GM23248 (cell line): ENCODE data around the gene P3H1. TPM values are rescaled to one million over a fixed set of nuclear protein-coding genes. Genes with fewer than 3 reads are reported as not detected.

Experiments
- DNase-seq: peaks from one replicate; pipeline ENCODE4 v3.0.0-alpha.2; 2015
- H2AFZ ChIP-seq: fragments of 200-600 bp; sonication (generic); 2 replicates; pipeline ENCODE4 v1.6.1; 2016; ENCODE audit warnings: antibody characterized with exemption
- H3F3A ChIP-seq: fragments of 200-600 bp; sonication (generic); 2 replicates; pipeline ENCODE4 v1.6.1; 2016; ENCODE audit warnings: mild to moderate bottlenecking, antibody characterized with exemption, mixed run types; ENCODE audit not compliant: insufficient read depth
- H3K27ac ChIP-seq: fragments of 200-600 bp; sonication (generic); 2 replicates; pipeline ENCODE4 v1.5.1; 2016; ENCODE audit warnings: mild to moderate bottlenecking
- H3K27me3 ChIP-seq: fragments of 200-600 bp; sonication (generic); replicated peaks from 2 replicates; pipeline ENCODE4 v1.6.1; 2016; ENCODE audit warnings: mild to moderate bottlenecking; ENCODE audit not compliant: insufficient read depth
- H3K36me3 ChIP-seq: fragments of 200-600 bp; sonication (generic); 2 replicates; pipeline ENCODE4 v1.6.1; 2016; ENCODE audit warnings: low read depth, mild to moderate bottlenecking
- H3K4me1 ChIP-seq: fragments of 200-600 bp; sonication (generic); 2 replicates; pipeline ENCODE4 v1.6.1; 2016; ENCODE audit warnings: mild to moderate bottlenecking; ENCODE audit not compliant: insufficient read depth
- H3K4me2 ChIP-seq: fragments of 200-600 bp; sonication (generic); one replicate; pipeline ENCODE4 v1.6.1; 2016; ENCODE audit warnings: mild to moderate bottlenecking; ENCODE audit not compliant: unreplicated experiment
- H3K4me3 ChIP-seq: fragments of 200-600 bp; sonication (generic); 2 replicates; pipeline ENCODE4 v1.5.1; 2016; ENCODE audit warnings: mild to moderate bottlenecking
- H3K79me2 ChIP-seq: fragments of 200-600 bp; sonication (generic); 2 replicates; pipeline ENCODE4 v1.6.1; 2016; ENCODE audit warnings: mild to moderate bottlenecking; ENCODE audit not compliant: insufficient read depth
- H3K9ac ChIP-seq: fragments of 200-600 bp; sonication (generic); 2 replicates; pipeline ENCODE4 v1.6.1; 2016; ENCODE audit warnings: mild to moderate bottlenecking
- H3K9me2 ChIP-seq: fragments of 200-600 bp; sonication (generic); 2 replicates; pipeline ENCODE4 v1.6.1; 2016; ENCODE audit warnings: mixed run types, mild to moderate bottlenecking, moderate library complexity; ENCODE audit not compliant: insufficient read depth
- H3K9me3 ChIP-seq: fragments of 200-600 bp; sonication (generic); one replicate; pipeline ENCODE4 v1.6.1; 2017; ENCODE audit warnings: low read depth
- H4K20me1 ChIP-seq: fragments of 200-600 bp; sonication (generic); 2 replicates; pipeline ENCODE4 v1.6.0; 2016; ENCODE audit not compliant: insufficient read depth
- EZH2 ChIP-seq: fragments of 200-600 bp; sonication (generic); IDR thresholded peaks from 2 replicates; pipeline ENCODE4 v1.6.1; 2018; ENCODE audit warnings: antibody characterized with exemption, mild to moderate bottlenecking; ENCODE audit not compliant: insufficient read depth, poor library complexity, severe bottlenecking
- EZH2phosphoT487 ChIP-seq: fragments of 200-600 bp; sonication (generic); IDR thresholded peaks from 2 replicates; pipeline ENCODE4 v1.6.1; 2018; ENCODE audit warnings: antibody characterized with exemption, moderate library complexity, mild to moderate bottlenecking, low read depth; ENCODE audit not compliant: insufficient read depth
- WGBS, 2 experiments: methylation state at CpG; one replicate each; pipeline ENCODE4 v1.1.6; 2015 to 2017; ENCODE audit warnings: low lambda C conversion rate in 2 of 2, low coverage in 1 of 2; ENCODE audit errors: missing lambda C conversion rate in 2 of 2; 5-methylcytosine and 5-hydroxymethylcytosine counted together
- in situ Hi-C: fragments of 300-500 bp; cut with MboI; formaldehyde crosslinking; loops from 2 replicates; pipeline ENCODE4 v1.15.0; 2020
- polyA plus RNA-seq: library from polyadenylated mRNA; unstranded; fragments of >200 nt; fragmentation: Nextera tagmentation; extraction: Ambion mirVana; gene quantifications from 2 replicates; pipeline ENCODE4 v1.2.1, GENCODE V29; 2016
- total RNA-seq: library from RNA; depleted of rRNA; stranded (reverse); fragments of >200 nt; shearing (Covaris generic); gene quantifications from 2 replicates; pipeline ENCODE4 v1.2.3, GENCODE V29; 2014

Gene P3H1
- total and polyA plus RNA-seq, 2 experiments from 2014 or later = 197 to 257 TPM

DNA sequence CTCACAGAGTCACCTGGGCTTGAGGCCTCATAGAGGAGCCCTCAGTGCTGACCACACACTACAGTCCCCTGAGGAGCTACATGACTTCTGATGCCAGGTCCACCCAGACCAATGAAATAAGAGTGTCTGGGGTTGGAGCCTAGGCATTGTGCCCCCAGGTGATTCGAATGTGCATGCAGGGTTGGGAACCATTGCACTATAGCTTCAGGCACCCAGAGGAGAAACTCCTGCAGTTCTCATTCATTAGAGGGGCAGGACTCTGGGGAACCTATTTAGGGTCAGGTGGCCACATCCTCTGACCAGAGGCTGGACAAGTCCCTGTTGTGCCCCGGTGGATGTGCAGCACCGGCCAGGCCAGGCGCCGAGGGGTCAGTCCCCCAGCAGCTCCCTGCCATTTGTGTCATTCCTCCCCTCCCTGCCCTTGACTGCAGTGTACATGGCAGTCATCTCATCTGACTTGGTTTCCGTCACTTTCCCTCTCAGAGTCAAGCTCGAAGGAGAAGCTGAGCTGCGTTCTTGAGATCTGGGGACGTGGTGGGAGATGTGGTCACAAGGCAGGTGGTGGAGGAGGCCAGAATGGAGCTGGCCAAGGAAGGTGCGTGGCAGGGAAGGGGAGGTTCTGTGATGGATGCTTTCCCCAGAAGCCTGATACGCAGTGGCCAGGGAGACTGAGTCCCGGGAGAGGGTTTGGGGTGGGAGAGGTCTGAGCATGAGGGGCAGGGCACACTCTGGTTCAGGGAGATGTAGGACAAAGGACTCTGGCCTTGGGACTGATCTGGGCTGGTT is 33.2 kb downstream of the P3H1 start:
- Histone ChIP-seq H2AFZ (no peak overlapping the region), H3K36me3 (no peaks in the 10 kb centered on the region), H3K4me3 (no peak overlapping the region), H3K27me3 (no peaks in the 10 kb centered on the region), H4K20me1 (no peaks in the 10 kb centered on the region), H3K27ac (no peak overlapping the region), H3K9ac (no peak overlapping the region), H3K9me2 (no peaks in the 10 kb centered on the region), H3K9me3 (no peaks in the 10 kb centered on the region), H3F3A (no peaks in the 10 kb centered on the region), H3K79me2 (no peaks in the 10 kb centered on the region), H3K4me2 (no peak overlapping the region), H3K4me1 (no peaks in the 10 kb centered on the region)
- TF ChIP-seq EZH2 (no peak), EZH2phosphoT487 (no peak)
- in situ Hi-C loops = no loop called here
- no peak for DNase-seq
- WGBS, 2 experiments = 83 to 89% methylated on average over 12 of the region's 12 CpGs

DNA sequence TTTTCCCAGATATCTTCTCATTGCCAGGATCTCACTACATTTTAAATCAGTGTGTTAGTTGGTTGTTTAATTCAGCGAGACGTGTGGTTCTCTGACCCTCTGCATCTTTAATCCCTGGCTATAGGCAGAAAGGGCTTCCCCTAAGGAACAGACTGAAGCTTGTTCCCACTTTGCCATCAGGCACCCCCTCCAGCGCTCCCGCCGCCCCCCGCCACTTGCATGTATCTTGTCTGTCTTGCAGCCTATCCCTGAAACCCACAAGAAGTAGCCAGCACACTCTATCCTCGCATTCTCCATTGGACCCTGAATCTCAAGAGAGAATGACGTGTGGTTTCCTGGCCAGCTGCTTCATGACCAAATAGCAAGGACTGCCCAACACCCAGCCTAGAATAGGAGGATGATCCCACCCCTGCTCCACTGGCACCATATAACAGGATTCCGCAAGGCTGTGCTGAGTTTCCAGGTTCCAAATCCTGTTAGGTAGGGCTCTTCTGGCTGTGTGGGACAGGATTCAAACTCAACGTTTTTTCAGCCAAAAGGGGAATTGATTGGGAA is 34.6 kb downstream of the P3H1 start:
- Histone ChIP-seq H3K79me2 (no peaks in the 10 kb centered on the region), H3F3A (no peaks in the 10 kb centered on the region), H3K4me2 (no peak overlapping the region), H3K27me3 (no peaks in the 10 kb centered on the region), H4K20me1 (no peaks in the 10 kb centered on the region), H3K4me3 (no peak overlapping the region), H2AFZ (no peak overlapping the region), H3K4me1 (no peaks in the 10 kb centered on the region), H3K9ac (no peak overlapping the region), H3K9me2 (no peaks in the 10 kb centered on the region), H3K27ac (no peak overlapping the region), H3K36me3 (no peaks in the 10 kb centered on the region), H3K9me3 (no peaks in the 10 kb centered on the region)
- 72 to 77% methylated on average over 10 of the region's 10 CpGs for WGBS, 2 experiments
- in situ Hi-C loops = no loop called here
- no peak for DNase-seq
- TF ChIP-seq EZH2 (no peak), EZH2phosphoT487 (no peak)

GRCh38 chr1:42731585-42731984 is 35.2 kb downstream of the P3H1 start:
- no peak for TF ChIP-seq EZH2phosphoT487
- TF ChIP-seq EZH2 = no peak
- Histone ChIP-seq H3K36me3 (no peaks in the 10 kb centered on the region), H2AFZ (no peak overlapping the region), H3K79me2 (no peaks in the 10 kb centered on the region), H3K27ac (no peak overlapping the region), H3K4me2 (no peak overlapping the region), H4K20me1 (no peaks in the 10 kb centered on the region), H3F3A (no peaks in the 10 kb centered on the region), H3K9ac (no peak overlapping the region), H3K4me3 (no peak overlapping the region), H3K4me1 (no peaks in the 10 kb centered on the region), H3K9me3 (no peaks in the 10 kb centered on the region), H3K27me3 (no peaks in the 10 kb centered on the region), H3K9me2 (no peaks in the 10 kb centered on the region)
- DNase-seq = no peak
- WGBS, 2 experiments = 70 to 82% methylated on average over 3 of the region's 3 CpGs
- in situ Hi-C loops = no loop called here

GRCh38 chr1:42730988-42731387 is 35.8 kb downstream of the P3H1 start:
- H3K36me3 ChIP-seq = no peaks in the 10 kb centered on the region
- H3K4me2 ChIP-seq = no peak overlapping the region
- H4K20me1 ChIP-seq = no peaks in the 10 kb centered on the region
- H3K4me3 ChIP-seq = no peak overlapping the region
- no peaks in the 10 kb centered on the region for H3F3A ChIP-seq
- H3K4me1 ChIP-seq = no peaks in the 10 kb centered on the region
- H2AFZ ChIP-seq = no peak overlapping the region
- peak; percentile 24 for DNase-seq
- WGBS, 2 experiments = 69 to 73% methylated on average over 4 of the region's 4 CpGs
- no peaks in the 10 kb centered on the region for H3K9me2 ChIP-seq
- no peaks in the 10 kb centered on the region for H3K27me3 ChIP-seq
- no peaks in the 10 kb centered on the region for H3K9me3 ChIP-seq
- H3K79me2 ChIP-seq = no peaks in the 10 kb centered on the region
- no peak overlapping the region for H3K9ac ChIP-seq
- in situ Hi-C loops = no loop called here
- no peak overlapping the region for H3K27ac ChIP-seq
- no peak for TF ChIP-seq EZH2
- TF ChIP-seq EZH2phosphoT487 = no peak
